Naive B cell (primary cell): ENCODE data around the gene SFMBT1. TPM values are rescaled to one million over a fixed set of nuclear protein-coding genes. Genes with fewer than 3 reads are reported as not detected.
A peak's percentile ranks its signal among the peaks of the same experiment; 100 is the strongest.
"Not testable (repeated sequence)": the region's sequence is repeated elsewhere in the genome, so short reads cannot be mapped to it uniquely, and the experiment has no call there.

ENCODE experiments used
- ATAC-seq, 2 donors: fragments of 150-1000 bp; cut with Tn5 transposase; 2 replicates each; pipeline ENCODE4 v1.10.0; 2021; ENCODE audit warnings: low read depth in 2 of 2, mild to moderate bottlenecking in 2 of 2, moderate library complexity in 2 of 2
- DNase-seq: peaks from one replicate; pipeline ENCODE4 v3.0.0; 2022
- H3K27ac Mint-ChIP-seq, 6 donors: one replicate each; pipeline ENCODE4 v1.8.0; 2020 to 2022; ENCODE audit warnings: mild to moderate bottlenecking in 6 of 6, mixed read lengths in 6 of 6, moderate library complexity in 5 of 6, inconsistent platforms in 2 of 6
- H3K27me3 Mint-ChIP-seq, 3 donors: one replicate each; pipeline ENCODE4 v1.8.0; 2021 to 2022; ENCODE audit warnings: mixed read lengths in 3 of 3, mild to moderate bottlenecking in 1 of 3
- H3K36me3 Mint-ChIP-seq, 2 donors: one replicate each; pipeline ENCODE4 v1.8.0; 2020 to 2022; ENCODE audit warnings: mixed read lengths in 2 of 2, inconsistent platforms in 1 of 2, mild to moderate bottlenecking in 1 of 2
- H3K4me1 Mint-ChIP-seq, 3 donors: one replicate each; pipeline ENCODE4 v1.8.0; 2020 to 2022; ENCODE audit warnings: mixed read lengths in 3 of 3, inconsistent platforms in 1 of 3, mild to moderate bottlenecking in 1 of 3, moderate library complexity in 1 of 3
- H3K4me3 Mint-ChIP-seq, 8 donors: one replicate each; pipeline ENCODE4 v1.8.0; 2020 to 2022; ENCODE audit warnings: mild to moderate bottlenecking in 8 of 8, mixed read lengths in 8 of 8, moderate library complexity in 8 of 8, inconsistent platforms in 2 of 8
- H3K9me3 Mint-ChIP-seq, 7 donors: one replicate each; pipeline ENCODE4 v1.8.0; 2020 to 2022; ENCODE audit warnings: mixed read lengths in 7 of 7, mild to moderate bottlenecking in 5 of 7, inconsistent platforms in 2 of 7, moderate library complexity in 1 of 7
- polyA plus RNA-seq, 6 donors: library from polyadenylated mRNA; unstranded; fragments of 300-500 nt; fragmentation: Illumina TruSeq; gene quantifications; one replicate each; pipeline ENCODE4 v1.2.3, GENCODE V29; 2021; ENCODE audit warnings: low read depth in 6 of 6

SFMBT1 gene
- polyA plus RNA-seq, 6 donors from 2014 or later: 2.2 to 22.5 (median 19.6) TPM

GRCh38 chr3:53068176-53068575, 22.3 kb upstream of the SFMBT1 start:
- DNase-seq: no peak
- Mint-ChIP-seq H3K36me3 (no peaks in the 10 kb centered on the region), H3K9me3 (no peaks in the 10 kb centered on the region), H3K4me3 (no peak overlapping the region), H3K4me1 (peaks cover 8 to 13% (median 10%) of the 10 kb centered on the region in 3 donors), H3K27me3 (peaks cover 0 to 16% (median 5%) of the 10 kb centered on the region in 3 donors), H3K27ac (no peak overlapping the region)
- no peak for ATAC-seq

- Mint-ChIP-seq H3K27me3 (peaks cover 0 to 16% (median 5%) of the 10 kb centered on the region in 3 donors), H3K4me3 (no peak overlapping the region), H3K36me3 (no peaks in the 10 kb centered on the region), H3K27ac (no peak overlapping the region), H3K9me3 (no peaks in the 10 kb centered on the region), H3K4me1 (peaks cover 4 to 7% (median 4%) of the 10 kb centered on the region in 3 donors)
- DNase-seq: no peak
- no peak for ATAC-seq
Measured at GRCh38 chr3:53067567-53067966, 21.7 kb upstream of the SFMBT1 start.

- H3K27ac Mint-ChIP-seq: peak overlapping the region in 1 of 6 donors; percentile 47
- DNase-seq (no peak), ATAC-seq (no peak)
- no peaks in the 10 kb centered on the region for H3K36me3 Mint-ChIP-seq
- H3K4me1 Mint-ChIP-seq: no peaks in the 10 kb centered on the region
- peaks cover 0 to 16% (median 9%) of the 10 kb centered on the region in 3 donors for H3K27me3 Mint-ChIP-seq
- no peaks in the 10 kb centered on the region for H3K9me3 Mint-ChIP-seq
- H3K4me3 Mint-ChIP-seq: no peak overlapping the region
Measured at GRCh38 chr3:53065841-53066480, 20.1 kb upstream of the SFMBT1 start.

- ATAC-seq (no peak), DNase-seq (no peak)
- peaks cover 0 to 16% (median 9%) of the 10 kb centered on the region in 3 donors for H3K27me3 Mint-ChIP-seq
- no peak overlapping the region for H3K4me3 Mint-ChIP-seq
- no peak overlapping the region for H3K27ac Mint-ChIP-seq
- no peaks in the 10 kb centered on the region for H3K36me3 Mint-ChIP-seq
- no peaks in the 10 kb centered on the region for H3K4me1 Mint-ChIP-seq
- no peaks in the 10 kb centered on the region for H3K9me3 Mint-ChIP-seq
Measured at GRCh38 chr3:53062905-53063304, 17.0 kb upstream of the SFMBT1 start.

GRCh38 chr3:53056442-53056841, 10.6 kb upstream of the SFMBT1 start:
- ATAC-seq: peak in 1 of 2 donors; percentile 36

GRCh38 chr3:53054233-53054632, 8.4 kb upstream of the SFMBT1 start:
- not testable (repeated sequence) for H3K27ac Mint-ChIP-seq, H3K27me3 Mint-ChIP-seq, DNase-seq, ATAC-seq, H3K4me3 Mint-ChIP-seq, H3K36me3 Mint-ChIP-seq, H3K4me1 Mint-ChIP-seq, H3K9me3 Mint-ChIP-seq

More at GRCh38 chr3:53056442-53056841, 10.6 kb upstream of the SFMBT1 start:
- H3K36me3 Mint-ChIP-seq: no peaks in the 10 kb centered on the region
- DNase-seq: no peak
- peak overlapping the region in 1 of 6 donors; percentile 41 for H3K27ac Mint-ChIP-seq
- H3K4me3 Mint-ChIP-seq: no peak overlapping the region
- peaks cover 0 to 4% (median 0%) of the 10 kb centered on the region in 3 donors for H3K27me3 Mint-ChIP-seq
- no peaks in the 10 kb centered on the region for H3K4me1 Mint-ChIP-seq
- no peaks in the 10 kb centered on the region for H3K9me3 Mint-ChIP-seq

- H3K27me3 Mint-ChIP-seq: no peaks in the 10 kb centered on the region
Measured at GRCh38 chr3:53051929-53052328, 6.1 kb upstream of the SFMBT1 start.

GRCh38 chr3:53049987-53050386, 4.1 kb upstream of the SFMBT1 start:
- Mint-ChIP-seq H3K36me3 (no peaks in the 10 kb centered on the region), H3K27me3 (no peaks in the 10 kb centered on the region), H3K9me3 (no peaks in the 10 kb centered on the region), H3K4me1 (peaks cover 7 to 15% (median 9%) of the 10 kb centered on the region in 3 donors), H3K27ac (peak overlapping the region in 1 of 6 donors; percentile 9), H3K4me3 (no peak overlapping the region)
- DNase-seq: no peak
- ATAC-seq: no peak

More at GRCh38 chr3:53051929-53052328, 6.1 kb upstream of the SFMBT1 start:
- Mint-ChIP-seq H3K27ac (peak overlapping the region in 2 of 6 donors; percentile 28 to 44), H3K36me3 (no peaks in the 10 kb centered on the region), H3K9me3 (no peaks in the 10 kb centered on the region), H3K4me3 (no peak overlapping the region), H3K4me1 (peaks cover 3 to 8% (median 8%) of the 10 kb centered on the region in 3 donors)
- DNase-seq (no peak), ATAC-seq (no peak)

- H3K27me3 Mint-ChIP-seq: no peaks in the 10 kb centered on the region
- peak overlapping the region; percentile 82 to 96 (median 92) for H3K4me3 Mint-ChIP-seq
- peak overlapping the region; percentile 93 to 97 (median 94) for H3K27ac Mint-ChIP-seq
- H3K36me3 Mint-ChIP-seq: no peaks in the 10 kb centered on the region
- peaks cover 16 to 33% (median 21%) of the 10 kb centered on the region in 3 donors for H3K4me1 Mint-ChIP-seq
- no peaks in the 10 kb centered on the region for H3K9me3 Mint-ChIP-seq
- ATAC-seq (peak; percentile 67 to 69), DNase-seq (peak; percentile 81)
Measured at GRCh38 chr3:53046171-53047170, 598 bp upstream of the SFMBT1 start.

GRCh38 chr3:53044711-53045517, 959 bp downstream of the SFMBT1 start:
- ATAC-seq: peak; percentile 53 to 59
- Mint-ChIP-seq H3K27me3 (no peaks in the 10 kb centered on the region), H3K4me3 (peak overlapping the region; percentile 88 to 98 (median 94)), H3K9me3 (no peaks in the 10 kb centered on the region), H3K36me3 (no peaks in the 10 kb centered on the region), H3K27ac (peak overlapping the region; percentile 87 to 97 (median 94)), H3K4me1 (peaks cover 21 to 46% (median 27%) of the 10 kb centered on the region in 3 donors)
- DNase-seq: peak; percentile 69

GRCh38 chr3:53044371-53044710, 1.5 kb downstream of the SFMBT1 start:
- Mint-ChIP-seq H3K9me3 (no peaks in the 10 kb centered on the region), H3K4me1 (peaks cover 21 to 47% (median 27%) of the 10 kb centered on the region in 3 donors), H3K27ac (peak overlapping the region; percentile 87 to 97 (median 94)), H3K36me3 (no peaks in the 10 kb centered on the region), H3K27me3 (no peaks in the 10 kb centered on the region), H3K4me3 (peak overlapping the region; percentile 88 to 98 (median 94))
- DNase-seq: no peak
- no peak for ATAC-seq

GRCh38 chr3:53043738-53044137, 2.1 kb downstream of the SFMBT1 start:
- Mint-ChIP-seq H3K9me3 (no peaks in the 10 kb centered on the region), H3K27me3 (no peaks in the 10 kb centered on the region), H3K4me1 (peaks cover 27 to 53% (median 28%) of the 10 kb centered on the region in 3 donors), H3K27ac (peak overlapping the region in 3 of 6 donors; percentile 65 to 93 (median 87)), H3K4me3 (peak overlapping the region in 4 of 8 donors; percentile 15 to 98 (median 64)), H3K36me3 (no peaks in the 10 kb centered on the region)
- ATAC-seq (no peak), DNase-seq (no peak)

- Mint-ChIP-seq H3K27me3 (no peaks in the 10 kb centered on the region), H3K36me3 (no peaks in the 10 kb centered on the region), H3K4me3 (peak overlapping the region in 1 of 8 donors; percentile 98), H3K4me1 (peaks cover 29 to 60% (median 32%) of the 10 kb centered on the region in 3 donors), H3K27ac (peak overlapping the region in 1 of 6 donors; percentile 33), H3K9me3 (no peaks in the 10 kb centered on the region)
- ATAC-seq (no peak), DNase-seq (no peak)
Measured at GRCh38 chr3:53042651-53043050, 3.2 kb downstream of the SFMBT1 start.
